Measurements from ENCODE around the gene ERGIC2. TPM values are rescaled to one million over a fixed set of nuclear protein-coding genes. Genes with fewer than 3 reads are reported as not detected.

ERGIC2 gene
- total and polyA plus RNA-seq, 9 of the 15 experiments (the other 6 are each of a cell fraction or from before 2014, with no cell fraction given), result 24.1 to 180 (median 75.7) TPM

DNA sequence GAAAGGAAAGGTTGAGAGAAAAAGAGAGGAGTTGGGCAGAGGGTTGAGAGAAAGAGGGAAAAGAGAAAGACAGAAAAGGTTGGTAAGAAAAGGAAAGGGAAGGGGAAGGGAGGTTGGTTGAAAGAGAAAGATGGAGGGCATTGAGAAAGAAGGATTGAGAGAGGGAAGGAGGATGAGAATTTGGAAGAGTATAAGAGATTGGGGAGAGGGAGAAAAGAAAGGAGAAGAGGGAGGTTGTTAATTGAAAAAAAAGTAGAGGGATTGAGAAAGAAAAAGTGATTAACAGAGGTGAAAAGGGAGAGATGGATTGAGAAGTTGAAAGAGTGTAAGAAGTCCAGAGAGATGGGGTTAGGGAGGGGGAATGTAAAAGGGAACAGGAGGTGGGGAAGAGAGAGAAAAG is 21.5 kb upstream of the ERGIC2 start:
- no peak overlapping the region for H3K9ac ChIP-seq (ENCODE audit: insufficient read depth in 1 of 2, low read depth in 2 of 2, low read length in 2 of 2)
- FAIRE-seq (no peak), DNase-seq (ENCODE audit: extremely low read depth in 1 of 4, low spot score in 3 of 4) (no peak), ATAC-seq (no peak)
- BruUV-seq (replicated peaks), result no TSS peak
- no peak overlapping the region for H3K4me2 ChIP-seq (ENCODE audit: insufficient read depth, low read length)
- no peaks in the 10 kb centered on the region for H3K9me3 ChIP-seq (replicated peaks; ENCODE audit: control insufficient read depth, insufficient read depth, low read depth, low read length)
- no peaks in the 10 kb centered on the region for H3K9me1 ChIP-seq (ENCODE audit: control insufficient read depth, insufficient read depth, low read length)
- POLR2A ChIA-PET, result no interaction called here
- no peak overlapping the region for H3K4me3 ChIP-seq
- no peaks in the 10 kb centered on the region for H3K36me3 ChIP-seq (ENCODE audit: control insufficient read depth, insufficient read depth, low read length)
- intact Hi-C loops (cut with micrococcal nuclease), result no loop called here
- no peak overlapping the region for H2AFZ ChIP-seq (ENCODE audit: low read depth, low read length)
- H3K27ac ChIP-seq (ENCODE audit: extremely low read depth, low read depth, low read length), result no peak overlapping the region
- H3K79me2 ChIP-seq (ENCODE audit: control insufficient read depth, insufficient read depth, low read length), result no peaks in the 10 kb centered on the region
- TF ChIP-seq, protein P1, sequence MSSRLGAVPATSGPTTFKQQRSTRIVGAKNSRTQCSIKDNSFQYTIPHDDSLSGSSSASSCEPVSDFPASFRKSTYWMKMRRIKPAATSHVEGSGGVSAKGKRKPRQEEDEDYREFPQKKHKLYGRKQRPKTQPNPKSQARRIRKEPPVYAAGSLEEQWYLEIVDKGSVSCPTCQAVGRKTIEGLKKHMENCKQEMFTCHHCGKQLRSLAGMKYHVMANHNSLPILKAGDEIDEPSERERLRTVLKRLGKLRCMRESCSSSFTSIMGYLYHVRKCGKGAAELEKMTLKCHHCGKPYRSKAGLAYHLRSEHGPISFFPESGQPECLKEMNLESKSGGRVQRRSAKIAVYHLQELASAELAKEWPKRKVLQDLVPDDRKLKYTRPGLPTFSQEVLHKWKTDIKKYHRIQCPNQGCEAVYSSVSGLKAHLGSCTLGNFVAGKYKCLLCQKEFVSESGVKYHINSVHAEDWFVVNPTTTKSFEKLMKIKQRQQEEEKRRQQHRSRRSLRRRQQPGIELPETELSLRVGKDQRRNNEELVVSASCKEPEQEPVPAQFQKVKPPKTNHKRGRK (tag; IDR thresholded peaks at IDR 0.05), result peak; percentile 52; the same call in 1 of the 2 replicates
- TF ChIP-seq ERF (CRISPR knock-in tag; IDR thresholded peaks at IDR 0.05), result no peak
- in situ Hi-C loops (cut with MboI), result no loop called here
- no peaks in the 10 kb centered on the region; a peak in 2 of 5 replicates for H3K27me3 ChIP-seq (ENCODE audit: control insufficient read depth in 2 of 2, insufficient read depth in 2 of 2, low read length in 2 of 2)
- H4K20me1 ChIP-seq (replicated peaks; ENCODE audit: control insufficient read depth, insufficient read depth, low read length), result no peaks in the 10 kb centered on the region
- CTCF ChIA-PET (ENCODE audit: low intra/inter-chr PET ratio), result no interaction called here
- no peaks in the 10 kb centered on the region for H3K4me1 ChIP-seq (replicated peaks in 1 of 2; ENCODE audit: control insufficient read depth in 2 of 2, insufficient read depth in 2 of 2, low read length in 2 of 2)

GRCh38 chr12:29398495-29398894 is 17.5 kb upstream of the ERGIC2 start:
- no peaks in the 10 kb centered on the region for H3K79me2 ChIP-seq (ENCODE audit: control insufficient read depth, insufficient read depth, low read length)
- FAIRE-seq (no peak), ATAC-seq (no peak), DNase-seq (ENCODE audit: extremely low read depth in 1 of 4, low spot score in 3 of 4) (no peak)
- ChIA-PET POLR2A (no interaction called here), CTCF (ENCODE audit: low intra/inter-chr PET ratio) (no interaction called here)
- WGBS (ENCODE audit: insufficient coverage, low coverage, missing lambda C conversion rate), result 0% methylated on average over 1 of the region's 1 CpG
- intact Hi-C loops (cut with micrococcal nuclease) (no loop called here), in situ Hi-C loops (cut with MboI) (no loop called here)
- no peaks in the 10 kb centered on the region for H3K36me3 ChIP-seq (ENCODE audit: control insufficient read depth, insufficient read depth, low read length)
- H2AFZ ChIP-seq (ENCODE audit: low read depth, low read length), result no peak overlapping the region
- no peak overlapping the region for H3K27ac ChIP-seq (ENCODE audit: extremely low read depth, low read depth, low read length)
- H3K9me3 ChIP-seq (replicated peaks; ENCODE audit: control insufficient read depth, insufficient read depth, low read depth, low read length), result no peaks in the 10 kb centered on the region
- BruUV-seq (replicated peaks), result no TSS peak
- no peaks in the 10 kb centered on the region for H3K9me1 ChIP-seq (ENCODE audit: control insufficient read depth, insufficient read depth, low read length)
- no peaks in the 10 kb centered on the region; a peak in 1 of 5 replicates for H3K27me3 ChIP-seq (ENCODE audit: control insufficient read depth in 2 of 2, insufficient read depth in 2 of 2, low read length in 2 of 2)
- H3K4me1 ChIP-seq (replicated peaks in 1 of 2; ENCODE audit: control insufficient read depth in 2 of 2, insufficient read depth in 2 of 2, low read length in 2 of 2), result no peaks in the 10 kb centered on the region
- H4K20me1 ChIP-seq (replicated peaks; ENCODE audit: control insufficient read depth, insufficient read depth, low read length), result no peaks in the 10 kb centered on the region
- H3K4me2 ChIP-seq (ENCODE audit: insufficient read depth, low read length), result no peak overlapping the region
- H3K9ac ChIP-seq (ENCODE audit: insufficient read depth in 1 of 2, low read depth in 2 of 2, low read length in 2 of 2), result no peak overlapping the region
- TF ChIP-seq SUPT5H (IDR thresholded peaks at IDR 0.05) (no peak), NR1H2 (CRISPR knock-in tag; IDR thresholded peaks at IDR 0.05) (no peak), ARID3B (CRISPR knock-in tag; IDR thresholded peaks at IDR 0.05; ENCODE audit: borderline replicate concordance) (no peak), HDAC1 (IDR thresholded peaks at IDR 0.05) (no peak), C11orf30 (IDR thresholded peaks at IDR 0.05; ENCODE audit: low read depth) (no peak), ZNF217 (CRISPR knock-in tag; IDR thresholded peaks at IDR 0.05) (no peak), GATA2 (CRISPR knock-in tag; IDR thresholded peaks at IDR 0.05) (no peak), RBM15 (IDR thresholded peaks at IDR 0.05; ENCODE audit: insufficient read depth, low read length) (no peak), TCFL5 (CRISPR knock-in tag; conservative IDR thresholded peaks at IDR 0.05) (no peak), ZNF165 (CRISPR knock-in tag; IDR thresholded peaks at IDR 0.05; ENCODE audit: borderline replicate concordance) (no peak), BRF1 (IDR thresholded peaks at IDR 0.05; ENCODE audit: borderline replicate concordance, extremely low read depth, insufficient read length) (no peak)
- H3K4me3 ChIP-seq, result no peak overlapping the region
